Measurements from ENCODE around the gene RPS6KA2. TPM values are rescaled to one million over a fixed set of nuclear protein-coding genes. Genes with fewer than 3 reads are reported as not detected.

RPS6KA2 gene
- total and polyA plus RNA-seq, 2 donors (not counting 3 experiments of a cell fraction or from before 2014, with no cell fraction given) = 54.5 to 75.8 TPM

DNA sequence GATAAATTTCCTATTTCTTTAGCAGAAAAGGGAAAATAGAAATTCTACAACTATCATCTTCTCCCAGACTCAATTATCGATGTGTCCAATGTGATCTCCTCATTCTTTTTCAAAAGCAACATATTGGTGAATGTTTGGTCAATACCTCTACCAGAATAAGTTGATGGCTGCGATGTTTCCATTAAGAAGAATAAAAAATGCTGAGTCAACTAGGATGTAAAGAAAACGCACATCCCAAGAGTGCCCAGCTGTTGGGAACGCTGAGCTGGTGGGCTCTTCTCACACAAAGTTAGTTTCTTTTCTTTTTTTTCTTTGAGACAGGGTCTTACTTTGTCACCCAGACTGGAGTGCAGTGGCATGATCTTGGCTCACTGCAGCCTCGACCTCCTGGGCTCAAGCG is 80.4 kb downstream of the RPS6KA2 start:
- Histone ChIP-seq H3K9me3 (replicated peaks; ENCODE audit: control insufficient read depth, insufficient read depth, low read length) (no peaks in the 10 kb centered on the region), H3K4me1 (ENCODE audit: control insufficient read depth, extremely low read depth, insufficient read depth, low read length) (peaks cover 9% of the 10 kb centered on the region), H3K9ac (replicated peaks; ENCODE audit: extremely low read depth, insufficient read depth, low read length) (no peak overlapping the region), H3K9me1 (replicated peaks; ENCODE audit: control insufficient read depth, extremely low read depth, insufficient read depth, low read length) (no peaks in the 10 kb centered on the region), H3K36me3 (ENCODE audit: control insufficient read depth in 2 of 2, extremely low read depth in 1 of 2, insufficient read depth in 2 of 2, low read length in 2 of 2) (peaks cover 3 to 4% of the 10 kb centered on the region in 2 experiments), H3K4me2 (ENCODE audit: insufficient read depth, low read length) (no peak overlapping the region), H3K27ac (ENCODE audit: insufficient read depth, low read depth, low read length) (no peak overlapping the region), H4K20me1 (replicated peaks; ENCODE audit: control insufficient read depth, extremely low read depth, insufficient read depth, low read length) (no peaks in the 10 kb centered on the region), H3K27me3 (ENCODE audit: control insufficient read depth in 2 of 2, insufficient read depth in 2 of 2, low read length in 2 of 2) (no peaks in the 10 kb centered on the region), H3K4me3 (replicated peaks in 1 of 3; ENCODE audit: insufficient read depth in 1 of 3, low read depth in 1 of 3, low read length in 3 of 3) (no peak overlapping the region), H3K79me2 (ENCODE audit: control insufficient read depth, insufficient read depth, low read length) (no peaks in the 10 kb centered on the region), H2AFZ (ENCODE audit: low read depth, low read length) (no peak overlapping the region)
- TF ChIP-seq GATA2 (IDR thresholded peaks at IDR 0.05; ENCODE audit: insufficient read depth, insufficient read length, low read depth, low read length) = no peak
- TF ChIP-seq POLR2A (IDR thresholded peaks at IDR 0.05; ENCODE audit: low read depth, low read length) = no peak
- TF ChIP-seq FOS (IDR thresholded peaks at IDR 0.05; ENCODE audit: borderline replicate concordance, insufficient read depth, low read length) = no peak
- TF ChIP-seq, protein P1, sequence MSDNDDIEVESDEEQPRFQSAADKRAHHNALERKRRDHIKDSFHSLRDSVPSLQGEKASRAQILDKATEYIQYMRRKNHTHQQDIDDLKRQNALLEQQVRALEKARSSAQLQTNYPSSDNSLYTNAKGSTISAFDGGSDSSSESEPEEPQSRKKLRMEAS (IDR thresholded peaks at IDR 0.05; ENCODE audit: insufficient read depth, insufficient read length) = no peak
- TF ChIP-seq MYC (IDR thresholded peaks at IDR 0.05; ENCODE audit: low read depth, low read length) = no peak
- no peak for TF ChIP-seq EZH2 (IDR thresholded peaks at IDR 0.05; ENCODE audit: borderline replicate concordance, low read depth, low read length, severe bottlenecking)
- no peak for TF ChIP-seq POLR2AphosphoS5 (IDR thresholded peaks at IDR 0.05; ENCODE audit: insufficient read depth, low read depth, low read length)
- no peak for TF ChIP-seq JUN (IDR thresholded peaks at IDR 0.05; ENCODE audit: borderline replicate concordance, insufficient read depth, insufficient read length, low read depth)
- TF ChIP-seq, protein P2, sequence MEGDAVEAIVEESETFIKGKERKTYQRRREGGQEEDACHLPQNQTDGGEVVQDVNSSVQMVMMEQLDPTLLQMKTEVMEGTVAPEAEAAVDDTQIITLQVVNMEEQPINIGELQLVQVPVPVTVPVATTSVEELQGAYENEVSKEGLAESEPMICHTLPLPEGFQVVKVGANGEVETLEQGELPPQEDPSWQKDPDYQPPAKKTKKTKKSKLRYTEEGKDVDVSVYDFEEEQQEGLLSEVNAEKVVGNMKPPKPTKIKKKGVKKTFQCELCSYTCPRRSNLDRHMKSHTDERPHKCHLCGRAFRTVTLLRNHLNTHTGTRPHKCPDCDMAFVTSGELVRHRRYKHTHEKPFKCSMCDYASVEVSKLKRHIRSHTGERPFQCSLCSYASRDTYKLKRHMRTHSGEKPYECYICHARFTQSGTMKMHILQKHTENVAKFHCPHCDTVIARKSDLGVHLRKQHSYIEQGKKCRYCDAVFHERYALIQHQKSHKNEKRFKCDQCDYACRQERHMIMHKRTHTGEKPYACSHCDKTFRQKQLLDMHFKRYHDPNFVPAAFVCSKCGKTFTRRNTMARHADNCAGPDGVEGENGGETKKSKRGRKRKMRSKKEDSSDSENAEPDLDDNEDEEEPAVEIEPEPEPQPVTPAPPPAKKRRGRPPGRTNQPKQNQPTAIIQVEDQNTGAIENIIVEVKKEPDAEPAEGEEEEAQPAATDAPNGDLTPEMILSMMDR (IDR thresholded peaks at IDR 0.05; ENCODE audit: extremely low read depth in 1 of 2, insufficient read depth in 1 of 2, low read depth in 1 of 2, low read length in 2 of 2) = no peak
- POLR2A ChIA-PET = no interaction called here
- no peak for DNase-seq (ENCODE audit: low read depth, low spot score)
- dilution Hi-C loops (cut with MboI; ENCODE audit: extremely low pct_ligation_motif_present, low sequenced_read_pairs) (no loop called here), intact Hi-C loops (cut with micrococcal nuclease) (no loop called here)
- no TSS peak for BruUV-seq (replicated peaks)
- CTCF ChIA-PET = no interaction called here
- no peak for FAIRE-seq

Data from endothelial cell of umbilical vein (primary cell).